ENCODE results near the gene GNG12.

Gene GNG12

GRCh38 chr1:67789551-67789950 lies 43.7 kb downstream of the GNG12 start:
- no peak for TF ChIP-seq OSR1 (CRISPR knock-in tag; IDR thresholded peaks at IDR 0.05)
- TF ChIP-seq ZFP30 (CRISPR knock-in tag; IDR thresholded peaks at IDR 0.05): no peak
- no peak for TF ChIP-seq GLIS3 (CRISPR knock-in tag; IDR thresholded peaks at IDR 0.05)
- TF ChIP-seq TSHZ2 (CRISPR knock-in tag; IDR thresholded peaks at IDR 0.05): no peak
- TF ChIP-seq ZC3H10 (CRISPR knock-in tag; IDR thresholded peaks at IDR 0.05): no peak
- TF ChIP-seq ARNTL (CRISPR knock-in tag; IDR thresholded peaks at IDR 0.05; ENCODE audit: borderline replicate concordance, low read depth): no peak
- no peak for TF ChIP-seq ZNF565 (CRISPR knock-in tag; conservative IDR thresholded peaks at IDR 0.05; ENCODE audit: low read depth)
- TF ChIP-seq CSDC2 (CRISPR knock-in tag; IDR thresholded peaks at IDR 0.05): no peak
- no peak for TF ChIP-seq ESRRG (CRISPR knock-in tag; IDR thresholded peaks at IDR 0.05)
- no peak for ATAC-seq

- no peak for ATAC-seq
- no peak for TF ChIP-seq ESRRG (CRISPR knock-in tag; IDR thresholded peaks at IDR 0.05)
These were observed 44.4 kb downstream of the GNG12 start for GRCh38 chr1:67788904-67789303.

- no peak for ATAC-seq
These were observed 45.0 kb downstream of the GNG12 start for GRCh38 chr1:67788238-67788790.

More at GRCh38 chr1:67788238-67788790, 45.0 kb downstream of the GNG12 start:
- TF ChIP-seq BACH2 (CRISPR knock-in tag; IDR thresholded peaks at IDR 0.05; ENCODE audit: borderline replicate concordance): no peak
- TF ChIP-seq TCF4 (CRISPR knock-in tag; IDR thresholded peaks at IDR 0.05; ENCODE audit: borderline replicate concordance): no peak
- no peak for TF ChIP-seq TSHZ2 (CRISPR knock-in tag; IDR thresholded peaks at IDR 0.05)
- TF ChIP-seq CSRNP3 (CRISPR knock-in tag; IDR thresholded peaks at IDR 0.05): no peak
- TF ChIP-seq ZFP30 (CRISPR knock-in tag; IDR thresholded peaks at IDR 0.05): no peak
- TF ChIP-seq RARB (CRISPR knock-in tag; IDR thresholded peaks at IDR 0.05): no peak
- TF ChIP-seq ZC3H10 (CRISPR knock-in tag; IDR thresholded peaks at IDR 0.05): no peak
- no peak for TF ChIP-seq TOX (CRISPR knock-in tag; IDR thresholded peaks at IDR 0.05; ENCODE audit: borderline replicate concordance)
- TF ChIP-seq POU6F1 (CRISPR knock-in tag; IDR thresholded peaks at IDR 0.05; ENCODE audit: borderline replicate concordance, low read depth): no peak
- TF ChIP-seq ZFP3 (CRISPR knock-in tag; IDR thresholded peaks at IDR 0.05): no peak
- no peak for TF ChIP-seq SNAI2 (CRISPR knock-in tag; IDR thresholded peaks at IDR 0.05)
